ENCODE measurements around the gene ZNF782.

ZNF782 gene

GRCh38 chr9:96854651-96855273 lies 448 bp upstream of the ZNF782 start:
- no peak for TF ChIP-seq EZH2phosphoT487 (IDR thresholded peaks at IDR 0.05; ENCODE audit: low read depth)
- TF ChIP-seq CTCF (IDR thresholded peaks at IDR 0.05; ENCODE audit: low read depth, low read length) = no peak
- Histone ChIP-seq H3K27ac (ENCODE audit: low read length) (no peak overlapping the region), H3K9ac (ENCODE audit: low read length) (peak overlapping the region; percentile 85), H3K79me2 (ENCODE audit: low read length) (peaks cover 33% of the 10 kb centered on the region), H3K4me1 (ENCODE audit: low read length) (peaks cover 14% of the 10 kb centered on the region), H3K36me3 (replicated peaks; ENCODE audit: low read depth, low read length) (peaks cover 25% of the 10 kb centered on the region), H4K20me1 (ENCODE audit: insufficient read depth, low read length) (peaks cover 7% of the 10 kb centered on the region; the same call in 1 of the 2 replicates), H3K9me3 (ENCODE audit: insufficient read depth, low read length) (no peaks in the 10 kb centered on the region), H2AFZ (ENCODE audit: low read depth, low read length) (peak overlapping the region; percentile 87; the same call in 1 of the 2 replicates), H3K27me3 (ENCODE audit: low read depth, low read length) (peaks cover 13% of the 10 kb centered on the region; the same call in 1 of the 2 replicates), H3K4me3 (ENCODE audit: low read length) (peak overlapping the region; percentile 93), H3K4me2 (ENCODE audit: low read length) (peak overlapping the region; percentile 97)

- peak overlapping the region; percentile 97 for H3K4me2 ChIP-seq (ENCODE audit: low read length)
Measured at GRCh38 chr9:96852676-96853075, 1.6 kb downstream of the ZNF782 start.

GRCh38 chr9:96844040-96844439 lies 10.3 kb downstream of the ZNF782 start:
- Histone ChIP-seq H3K27ac (ENCODE audit: low read length) (no peak overlapping the region), H4K20me1 (ENCODE audit: insufficient read depth, low read length) (no peaks in the 10 kb centered on the region), H3K9ac (ENCODE audit: low read length) (no peak overlapping the region), H3K4me3 (ENCODE audit: low read length) (no peak overlapping the region), H3K4me1 (ENCODE audit: low read length) (no peaks in the 10 kb centered on the region), H3K9me3 (ENCODE audit: insufficient read depth, low read length) (peaks cover 35% of the 10 kb centered on the region; the same call in 1 of the 2 replicates), H3K36me3 (replicated peaks; ENCODE audit: low read depth, low read length) (peaks cover 89% of the 10 kb centered on the region), H3K27me3 (ENCODE audit: low read depth, low read length) (no peaks in the 10 kb centered on the region), H3K79me2 (ENCODE audit: low read length) (peaks cover 38% of the 10 kb centered on the region), H2AFZ (ENCODE audit: low read depth, low read length) (no peak overlapping the region), H3K4me2 (ENCODE audit: low read length) (no peak overlapping the region)
- TF ChIP-seq CTCF (IDR thresholded peaks at IDR 0.05; ENCODE audit: low read depth, low read length) (no peak), EZH2phosphoT487 (IDR thresholded peaks at IDR 0.05; ENCODE audit: low read depth) (no peak)

More at GRCh38 chr9:96852676-96853075, 1.6 kb downstream of the ZNF782 start:
- H4K20me1 ChIP-seq (ENCODE audit: insufficient read depth, low read length) = peaks cover 7% of the 10 kb centered on the region; the same call in 1 of the 2 replicates
- H3K36me3 ChIP-seq (replicated peaks; ENCODE audit: low read depth, low read length) = peaks cover 41% of the 10 kb centered on the region
- TF ChIP-seq EZH2phosphoT487 (IDR thresholded peaks at IDR 0.05; ENCODE audit: low read depth) = no peak
- no peak for TF ChIP-seq CTCF (IDR thresholded peaks at IDR 0.05; ENCODE audit: low read depth, low read length)
- H3K27me3 ChIP-seq (ENCODE audit: low read depth, low read length) = peaks cover 13% of the 10 kb centered on the region; the same call in 1 of the 2 replicates
- no peak overlapping the region for H3K9ac ChIP-seq (ENCODE audit: low read length)
- H3K79me2 ChIP-seq (ENCODE audit: low read length) = peaks cover 54% of the 10 kb centered on the region
- H3K27ac ChIP-seq (ENCODE audit: low read length) = no peak overlapping the region
- peaks cover 14% of the 10 kb centered on the region for H3K4me1 ChIP-seq (ENCODE audit: low read length)
- 0 out of 2 replicates have a peak, but pooled peaks cover 9% of the 10 kb centered on the region for H3K9me3 ChIP-seq (ENCODE audit: insufficient read depth, low read length)
- no peak overlapping the region for H2AFZ ChIP-seq (ENCODE audit: low read depth, low read length)
- peak overlapping the region; percentile 93 for H3K4me3 ChIP-seq (ENCODE audit: low read length)

- TF ChIP-seq EZH2phosphoT487 (IDR thresholded peaks at IDR 0.05; ENCODE audit: low read depth) (no peak), CTCF (IDR thresholded peaks at IDR 0.05; ENCODE audit: low read depth, low read length) (no peak)
- no peaks in the 10 kb centered on the region for H3K27me3 ChIP-seq (ENCODE audit: low read depth, low read length)
- no peak overlapping the region for H3K9ac ChIP-seq (ENCODE audit: low read length)
- H4K20me1 ChIP-seq (ENCODE audit: insufficient read depth, low read length) = no peaks in the 10 kb centered on the region
- H3K79me2 ChIP-seq (ENCODE audit: low read length) = no peaks in the 10 kb centered on the region
- no peak overlapping the region for H3K4me2 ChIP-seq (ENCODE audit: low read length)
- no peak overlapping the region for H3K4me3 ChIP-seq (ENCODE audit: low read length)
- H2AFZ ChIP-seq (ENCODE audit: low read depth, low read length) = no peak overlapping the region
- H3K27ac ChIP-seq (ENCODE audit: low read length) = no peak overlapping the region
- H3K9me3 ChIP-seq (ENCODE audit: insufficient read depth, low read length) = peaks cover 49% of the 10 kb centered on the region
- peaks cover 85% of the 10 kb centered on the region for H3K36me3 ChIP-seq (replicated peaks; ENCODE audit: low read depth, low read length)
- H3K4me1 ChIP-seq (ENCODE audit: low read length) = no peaks in the 10 kb centered on the region
Measured at GRCh38 chr9:96818533-96818932, 35.8 kb downstream of the ZNF782 start.

All from OCI-LY3 (cell line).